Tibial artery (tissue), 4 donors: Measurements from ENCODE around the gene NEMP1.
A peak's percentile ranks its signal among the peaks of the same experiment; 100 is the strongest.

Experiments
- DNase-seq, 2 donors: peaks; one replicate each; pipeline ENCODE4 v3.0.0-alpha.2; 2019
- H3K27ac ChIP-seq, 2 donors: fragments of 200-600 bp; sonication (generic) in 1 of 2; 1 replicate in 1 of 2; 2 replicates in 1 of 2; pipeline ENCODE4 v1.5.1; 2018 to 2019; ENCODE audit warnings: mild to moderate bottlenecking in 1 of 2
- H3K27me3 ChIP-seq, 2 donors: fragments of 200-600 bp; sonication (generic) in 1 of 2; one replicate each; pipeline versions ENCODE4 v1.5.1 to v1.6.0; 2016 to 2019
- H3K36me3 ChIP-seq, 3 donors: fragments of 200-600 bp; sonication (generic) in 2 of 3; one replicate each; pipeline ENCODE4 v1.5.1; 2016 to 2019; ENCODE audit warnings: mild to moderate bottlenecking in 2 of 3
- H3K4me1 ChIP-seq, 4 donors: fragments of 200-600 bp; sonication (generic) in 2 of 4; 1 replicate in 3 of 4; 2 replicates in 1 of 4; pipeline ENCODE4 v1.5.1; 2016 to 2019
- H3K4me3 ChIP-seq, 2 donors: fragments of 200-600 bp; sonication (generic) in 1 of 2; 1 replicate in 1 of 2; 2 replicates in 1 of 2; pipeline ENCODE4 v1.5.1; 2018 to 2019; ENCODE audit warnings: mild to moderate bottlenecking in 2 of 2
- H3K9me3 ChIP-seq, 3 donors: fragments of 200-600 bp; sonication (generic) in 1 of 3; one replicate each; pipeline ENCODE4 v1.5.1; 2016 to 2019
- intact Hi-C: fragments of 100-400 bp; cut with DNase I; formaldehyde crosslinking; loops from one replicate; pipeline ENCODE4 v1.15.0; 2023; ENCODE audit warnings: low total_unique reads
- TF ChIP-seq, protein P1 (sequence below), 2 experiments: fragments of 200-600 bp in 1 of 2; fragments of 450-650 bp in 1 of 2; IDR thresholded peaks; one replicate each; pipeline ENCODE4 v1.5.1; 2017 to 2019; ENCODE audit warnings: antibody characterized with exemption in 2 of 2, mild to moderate bottlenecking in 1 of 2, moderate library complexity in 1 of 2

The NEMP1 gene

DNA sequence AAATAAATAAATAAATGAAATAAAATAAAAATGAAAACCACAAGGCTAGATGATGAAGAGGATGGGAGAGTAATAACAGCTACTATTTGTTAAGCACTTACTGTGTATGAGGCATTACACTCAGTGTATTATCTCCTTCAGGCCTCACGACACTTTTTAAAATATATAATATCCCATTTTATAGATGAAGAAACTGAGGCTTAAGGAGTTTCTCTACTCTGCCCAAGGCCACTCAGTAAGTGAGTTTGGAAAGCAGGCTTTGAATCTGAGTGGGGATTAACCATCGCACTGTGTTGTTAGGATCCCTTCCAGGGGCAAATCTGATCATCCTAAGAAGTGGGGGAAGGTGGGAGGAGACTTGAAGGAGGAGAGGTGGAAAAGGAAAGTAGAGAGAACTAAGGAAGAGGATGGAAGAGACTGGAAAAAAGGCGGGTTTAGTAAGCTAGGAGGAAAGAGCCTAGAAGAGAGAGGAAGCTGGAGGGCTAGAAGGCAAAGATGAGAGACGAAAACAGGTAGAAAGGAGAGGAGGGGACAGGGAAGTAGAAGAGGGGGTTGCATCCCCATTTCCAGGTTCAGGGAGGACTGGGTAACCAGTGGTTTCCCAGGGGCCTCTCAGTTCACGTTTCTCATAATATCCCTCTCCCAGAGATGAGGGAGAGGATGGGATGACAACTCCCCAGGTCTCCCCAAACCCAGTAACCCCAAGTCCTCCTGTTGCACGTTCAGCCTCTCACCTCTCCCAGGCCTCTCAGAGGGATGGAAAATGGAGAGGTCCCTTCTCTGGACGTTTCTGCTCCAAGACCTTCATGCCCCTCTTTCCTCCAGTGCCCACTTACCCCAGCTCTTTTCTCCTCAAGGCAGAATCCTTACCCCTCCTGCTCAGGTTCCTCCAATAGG, 30.9 kb upstream of the NEMP1 start:
- H3K36me3 ChIP-seq: peaks cover 36 to 41% (median 38%) of the 10 kb centered on the region in 3 donors
- no peak for DNase-seq
- intact Hi-C loops: loop anchor here (2.0 kb wide), 2 partner anchors 15 to 41 kb away; no protein-coding TSS in a partner anchor
- no peaks in the 10 kb centered on the region for H3K27me3 ChIP-seq
- peak overlapping the region; percentile 65 to 74 for H3K4me3 ChIP-seq
- TF ChIP-seq, protein P1, sequence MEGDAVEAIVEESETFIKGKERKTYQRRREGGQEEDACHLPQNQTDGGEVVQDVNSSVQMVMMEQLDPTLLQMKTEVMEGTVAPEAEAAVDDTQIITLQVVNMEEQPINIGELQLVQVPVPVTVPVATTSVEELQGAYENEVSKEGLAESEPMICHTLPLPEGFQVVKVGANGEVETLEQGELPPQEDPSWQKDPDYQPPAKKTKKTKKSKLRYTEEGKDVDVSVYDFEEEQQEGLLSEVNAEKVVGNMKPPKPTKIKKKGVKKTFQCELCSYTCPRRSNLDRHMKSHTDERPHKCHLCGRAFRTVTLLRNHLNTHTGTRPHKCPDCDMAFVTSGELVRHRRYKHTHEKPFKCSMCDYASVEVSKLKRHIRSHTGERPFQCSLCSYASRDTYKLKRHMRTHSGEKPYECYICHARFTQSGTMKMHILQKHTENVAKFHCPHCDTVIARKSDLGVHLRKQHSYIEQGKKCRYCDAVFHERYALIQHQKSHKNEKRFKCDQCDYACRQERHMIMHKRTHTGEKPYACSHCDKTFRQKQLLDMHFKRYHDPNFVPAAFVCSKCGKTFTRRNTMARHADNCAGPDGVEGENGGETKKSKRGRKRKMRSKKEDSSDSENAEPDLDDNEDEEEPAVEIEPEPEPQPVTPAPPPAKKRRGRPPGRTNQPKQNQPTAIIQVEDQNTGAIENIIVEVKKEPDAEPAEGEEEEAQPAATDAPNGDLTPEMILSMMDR (IDR thresholded peaks at IDR 0.05): no peak
- H3K9me3 ChIP-seq: no peaks in the 10 kb centered on the region
- H3K27ac ChIP-seq: peak overlapping the region; percentile 96 to 99
- peaks cover 4 to 39% (median 31%) of the 10 kb centered on the region in 4 donors for H3K4me1 ChIP-seq

DNA sequence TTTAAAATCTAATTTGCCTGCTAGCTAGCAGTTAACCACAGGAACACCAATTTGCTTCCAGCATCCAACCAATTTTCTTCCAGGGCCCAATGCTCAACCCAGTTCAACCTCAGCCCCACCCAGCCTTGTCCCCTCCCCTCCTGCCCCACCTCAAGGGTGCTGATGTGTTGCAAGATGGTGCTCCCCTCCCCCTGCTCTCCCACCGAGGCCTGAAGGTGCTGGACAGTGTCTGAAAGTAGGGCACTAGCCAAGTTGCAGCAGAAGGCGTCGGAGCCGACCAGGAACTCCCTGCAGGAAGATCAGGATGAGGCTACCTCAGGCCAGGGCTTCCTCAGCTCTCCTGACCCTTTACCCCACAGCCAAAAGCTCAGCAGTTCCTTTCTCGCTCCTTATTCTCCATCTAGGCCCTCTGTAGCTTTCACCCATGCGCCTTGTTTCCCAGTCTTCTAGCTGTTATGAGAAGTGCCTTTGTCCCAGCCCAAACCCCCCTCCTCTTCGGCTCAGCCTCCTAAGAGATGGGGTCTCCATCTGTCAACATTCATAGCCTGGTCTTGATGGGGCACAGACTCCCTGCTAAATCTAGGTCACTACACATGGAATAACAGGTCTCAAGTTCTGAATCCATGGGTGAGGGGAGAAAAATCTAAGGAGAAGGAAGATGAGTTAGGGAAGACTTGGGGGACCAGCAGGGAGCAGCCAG, 29.0 kb upstream of the NEMP1 start:
- peaks cover 45 to 58% (median 50%) of the 10 kb centered on the region in 3 donors for H3K36me3 ChIP-seq
- H3K27me3 ChIP-seq: no peaks in the 10 kb centered on the region
- H3K9me3 ChIP-seq: no peaks in the 10 kb centered on the region
- TF ChIP-seq, protein P1 (IDR thresholded peaks at IDR 0.05): no peak
- no peak for DNase-seq
- peaks cover 4 to 37% (median 29%) of the 10 kb centered on the region in 4 donors for H3K4me1 ChIP-seq
- H3K4me3 ChIP-seq: no peak overlapping the region
- peak overlapping the region; percentile 7 to 16 for H3K27ac ChIP-seq
- intact Hi-C loops: no loop called here

DNA sequence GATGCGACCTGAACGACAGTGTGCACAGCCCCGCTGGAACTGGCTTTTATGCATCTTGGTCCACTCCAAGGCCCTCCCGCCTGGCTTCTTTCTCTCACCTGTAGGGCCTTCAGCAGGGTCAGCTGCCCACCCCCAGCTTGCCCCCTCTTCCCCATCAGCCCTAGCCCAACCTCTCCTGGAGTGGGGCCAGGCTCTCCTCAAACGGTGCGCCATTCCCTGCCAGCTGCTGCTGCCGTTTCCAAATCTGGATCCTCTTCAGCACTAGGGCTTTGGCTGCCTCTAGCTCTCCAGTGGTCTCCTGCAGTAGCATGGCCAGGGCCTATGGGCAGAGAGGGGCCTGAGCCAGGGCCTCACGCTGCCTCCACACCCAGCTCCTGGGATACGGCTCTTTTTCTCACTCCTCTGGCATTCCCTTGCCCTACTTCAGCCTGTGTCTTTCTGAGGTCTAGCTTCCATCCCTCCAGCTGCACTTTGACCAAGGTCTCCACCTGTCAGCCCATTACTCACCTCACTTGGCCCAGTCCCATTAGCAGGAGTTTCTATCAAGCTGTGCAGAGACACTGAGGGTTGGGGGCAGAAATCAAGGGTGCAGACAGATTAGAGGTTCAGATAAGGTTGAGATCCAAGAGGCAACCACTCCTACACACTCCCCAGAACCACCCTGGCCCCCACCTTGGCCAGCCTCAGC, 27.6 kb upstream of the NEMP1 start:
- Histone ChIP-seq H3K4me3 (no peak overlapping the region), H3K4me1 (peaks cover 0 to 29% (median 24%) of the 10 kb centered on the region in 4 donors), H3K9me3 (no peaks in the 10 kb centered on the region), H3K36me3 (peaks cover 52 to 72% (median 65%) of the 10 kb centered on the region in 3 donors), H3K27me3 (no peaks in the 10 kb centered on the region), H3K27ac (no peak overlapping the region)
- intact Hi-C loops: no loop called here
- DNase-seq: no peak
- TF ChIP-seq, protein P1 (IDR thresholded peaks at IDR 0.05): no peak

DNA sequence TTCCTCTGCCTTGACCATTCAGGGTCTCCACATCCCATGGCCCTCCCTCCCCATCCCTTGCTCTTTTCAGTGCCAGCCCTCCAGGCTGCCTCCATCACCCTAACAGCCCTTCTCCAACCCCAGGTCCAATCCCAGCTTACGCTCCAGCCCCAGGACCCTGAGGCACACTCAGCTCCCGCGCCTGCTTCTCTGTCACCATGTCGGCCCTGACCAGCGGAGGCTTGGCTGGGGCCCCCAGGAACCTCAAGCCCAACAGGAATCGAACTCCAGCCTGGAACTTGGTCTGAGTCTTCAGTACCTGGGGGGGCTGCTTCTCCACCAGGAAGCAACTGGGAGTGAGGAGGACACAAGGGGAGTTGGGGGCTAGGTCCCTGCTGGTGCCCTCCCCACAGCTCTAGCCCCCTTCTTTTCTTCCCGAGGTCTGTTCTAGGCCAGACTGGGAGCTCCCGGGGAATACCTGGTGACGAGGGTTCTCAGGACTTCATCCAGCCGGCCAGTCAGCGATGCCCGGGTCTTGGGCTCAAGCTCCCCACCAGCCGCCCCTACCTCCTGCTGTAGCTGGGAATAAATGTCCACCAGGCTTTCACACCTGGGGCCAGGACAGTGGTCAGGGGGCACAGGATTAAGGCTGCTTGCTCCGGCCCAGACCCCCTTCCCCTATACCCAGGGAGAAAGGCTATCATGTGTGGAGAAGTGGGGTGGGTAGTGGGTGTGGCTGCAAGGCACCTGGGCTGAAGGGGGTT, 26.6 kb upstream of the NEMP1 start:
- Histone ChIP-seq H3K36me3 (peaks cover 55 to 80% (median 67%) of the 10 kb centered on the region in 3 donors), H3K4me1 (peaks cover 0 to 29% (median 24%) of the 10 kb centered on the region in 4 donors), H3K27me3 (no peaks in the 10 kb centered on the region), H3K4me3 (no peak overlapping the region), H3K27ac (no peak overlapping the region), H3K9me3 (no peaks in the 10 kb centered on the region)
- no peak for DNase-seq
- TF ChIP-seq, protein P1 (IDR thresholded peaks at IDR 0.05): no peak
- intact Hi-C loops: no loop called here
